Right lobe of liver (tissue), 4 donors: ENCODE results near the gene ADARB2.

Source experiments
- POLR2A ChIP-seq: fragments of 450-650 bp; IDR thresholded peaks from one replicate; pipeline ENCODE4 v1.6.1; 2017; ENCODE audit warnings: antibody characterized with exemption, mild to moderate bottlenecking
- TF ChIP-seq, protein P1 (sequence below), 4 donors: fragments of 200-600 bp in 3 of 4; fragments of 450-650 bp in 1 of 4; IDR thresholded peaks; one replicate each; pipeline versions ENCODE4 v1.5.1 to v1.8.0; 2016 to 2022; ENCODE audit warnings: antibody characterized with exemption in 4 of 4, mild to moderate bottlenecking in 2 of 4
- donor health status: DM: no; HTN: no; CAD: no.
- donor health status: DM: no; HTN: no; CAD: no.
- donor health status: DM: no; HTN: yes; CAD: no.

GRCh38 chr10:1183701-1184100 lies 553.6 kb downstream of the ADARB2 start:
- TF ChIP-seq, protein P1, sequence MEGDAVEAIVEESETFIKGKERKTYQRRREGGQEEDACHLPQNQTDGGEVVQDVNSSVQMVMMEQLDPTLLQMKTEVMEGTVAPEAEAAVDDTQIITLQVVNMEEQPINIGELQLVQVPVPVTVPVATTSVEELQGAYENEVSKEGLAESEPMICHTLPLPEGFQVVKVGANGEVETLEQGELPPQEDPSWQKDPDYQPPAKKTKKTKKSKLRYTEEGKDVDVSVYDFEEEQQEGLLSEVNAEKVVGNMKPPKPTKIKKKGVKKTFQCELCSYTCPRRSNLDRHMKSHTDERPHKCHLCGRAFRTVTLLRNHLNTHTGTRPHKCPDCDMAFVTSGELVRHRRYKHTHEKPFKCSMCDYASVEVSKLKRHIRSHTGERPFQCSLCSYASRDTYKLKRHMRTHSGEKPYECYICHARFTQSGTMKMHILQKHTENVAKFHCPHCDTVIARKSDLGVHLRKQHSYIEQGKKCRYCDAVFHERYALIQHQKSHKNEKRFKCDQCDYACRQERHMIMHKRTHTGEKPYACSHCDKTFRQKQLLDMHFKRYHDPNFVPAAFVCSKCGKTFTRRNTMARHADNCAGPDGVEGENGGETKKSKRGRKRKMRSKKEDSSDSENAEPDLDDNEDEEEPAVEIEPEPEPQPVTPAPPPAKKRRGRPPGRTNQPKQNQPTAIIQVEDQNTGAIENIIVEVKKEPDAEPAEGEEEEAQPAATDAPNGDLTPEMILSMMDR (IDR thresholded peaks at IDR 0.05), result no peak
- no peak for TF ChIP-seq POLR2A
